GM20000 (cell line): ENCODE data around the gene SH3PXD2A.

Source experiments
- DNase-seq: peaks from one replicate; pipeline ENCODE4 v3.0.0; 2012; ENCODE audit warnings: low spot score
- CTCF ChIP-seq: IDR thresholded peaks from 2 replicates; pipeline ENCODE4 v1.5.1; 2012; ENCODE audit warnings: mild to moderate bottlenecking, control low read depth; ENCODE audit errors: extremely low read depth, missing control alignments

SH3PXD2A gene

DNA sequence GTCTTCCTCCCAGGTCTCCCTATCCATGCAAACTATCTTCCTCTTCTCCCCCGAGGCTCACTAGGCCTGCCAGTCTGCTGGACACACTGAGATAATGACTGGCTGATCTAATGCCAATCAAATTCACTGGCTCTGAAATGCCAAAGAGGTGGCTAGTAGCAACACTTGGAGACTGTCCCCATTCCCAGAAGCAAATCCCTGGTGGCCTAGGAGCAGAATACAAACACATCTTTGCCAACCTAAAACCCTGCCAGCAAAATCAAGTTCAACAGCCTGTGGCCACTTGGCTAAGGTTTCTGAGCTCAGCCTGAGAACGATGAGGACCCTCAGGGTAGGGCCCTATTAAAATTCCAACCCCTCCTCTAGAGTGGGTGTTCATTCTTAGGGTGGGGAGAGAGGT, 46.6 kb downstream of the SH3PXD2A start:
- TF ChIP-seq CTCF = no peak
- no peak for DNase-seq

DNA sequence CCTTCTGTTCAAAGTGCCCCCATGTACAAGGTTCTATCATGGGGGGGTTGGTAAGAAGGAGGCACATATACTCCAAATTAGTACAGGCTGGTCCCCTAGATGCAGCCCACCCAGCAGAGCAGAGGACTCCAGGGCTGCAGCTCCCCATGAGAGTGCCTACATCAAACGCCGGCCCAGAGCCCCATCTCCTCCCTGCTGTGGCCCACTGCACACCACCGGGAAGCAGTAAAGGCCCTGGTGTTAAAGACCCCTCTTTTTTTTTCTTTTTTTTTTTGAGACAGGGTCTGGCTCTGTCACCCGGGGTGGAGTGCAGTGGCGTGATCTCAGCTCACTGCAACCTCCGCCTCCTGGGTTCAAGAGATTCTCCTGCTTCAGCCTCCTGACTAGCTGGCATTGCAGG, 47.4 kb downstream of the SH3PXD2A start:
- no peak for TF ChIP-seq CTCF
- no peak for DNase-seq

- no peak for DNase-seq
- TF ChIP-seq CTCF = no peak
These were observed 48.8 kb downstream of the SH3PXD2A start for GRCh38 chr10:103806395-103807187.

DNA sequence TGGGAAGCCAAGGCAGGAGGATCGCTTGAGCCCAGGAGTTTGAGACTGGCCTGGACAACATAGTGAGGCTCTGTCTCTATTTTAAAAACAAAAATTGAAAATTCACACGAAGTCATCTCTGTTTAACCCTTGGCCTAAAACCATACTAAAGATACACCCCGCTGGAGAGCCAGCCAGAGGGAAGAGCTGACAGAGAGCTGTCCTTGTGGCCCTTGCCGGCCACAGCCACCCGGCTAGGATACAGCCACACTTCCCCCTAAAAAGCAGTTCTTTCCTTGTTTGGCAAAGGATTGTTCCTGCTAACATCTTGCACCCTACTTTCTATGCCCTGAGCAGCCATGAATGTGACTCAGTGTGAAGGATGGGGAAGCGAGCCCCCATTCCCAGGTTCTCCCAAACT, 49.6 kb downstream of the SH3PXD2A start:
- DNase-seq = no peak
- no peak for TF ChIP-seq CTCF

DNA sequence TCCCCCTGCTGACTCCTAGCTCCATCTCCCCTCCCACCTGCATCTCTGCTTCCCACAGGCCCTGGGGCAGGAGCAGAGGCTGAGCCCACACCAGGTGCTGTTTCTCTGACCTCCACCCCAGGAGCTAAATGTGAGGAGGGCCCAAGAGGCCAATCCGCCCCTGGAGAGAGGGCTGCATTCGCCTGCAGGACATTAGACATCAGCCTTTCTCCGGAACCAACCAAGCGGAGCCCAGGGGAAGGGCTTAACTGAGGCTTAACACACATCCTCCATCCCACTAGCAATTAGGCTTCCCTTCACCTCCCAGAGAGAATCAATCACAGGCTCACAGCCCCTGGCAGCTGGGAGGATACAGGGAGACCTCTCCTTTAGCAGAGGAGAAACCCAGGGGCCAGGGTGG, 50.5 kb downstream of the SH3PXD2A start:
- TF ChIP-seq CTCF = no peak
- DNase-seq = no peak

DNA sequence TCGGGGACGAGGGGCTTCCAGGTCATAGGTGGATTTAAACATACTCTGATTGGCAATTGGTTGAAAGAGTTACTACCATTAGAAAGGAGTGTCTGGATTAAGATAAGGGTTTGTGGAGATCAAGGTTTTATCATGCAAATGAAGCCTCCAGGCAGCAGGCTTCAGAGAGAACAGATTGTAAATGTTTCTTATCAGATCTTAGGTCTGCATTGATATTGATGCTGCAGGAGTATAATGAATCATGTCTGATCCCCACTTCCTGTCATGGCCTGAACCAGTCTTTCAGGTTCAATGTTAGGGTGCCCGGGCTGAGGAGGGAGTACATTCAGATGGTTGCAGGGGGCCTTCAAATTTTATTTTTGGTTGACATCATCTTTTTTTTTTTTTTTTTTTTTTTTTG, 51.4 kb downstream of the SH3PXD2A start:
- no peak for DNase-seq
- TF ChIP-seq CTCF = no peak

- no peak for TF ChIP-seq CTCF
- DNase-seq = no peak
These were observed 52.6 kb downstream of the SH3PXD2A start for GRCh38 chr10:103802637-103803353.
